Superior temporal gyrus (tissue), 1 donor: ENCODE data around the gene HRH3.

ENCODE experiments used
- DNase-seq: peaks from one replicate; pipeline ENCODE4 v3.0.0-alpha.2; 2016; ENCODE audit errors: extremely low spot score

HRH3 gene

DNA sequence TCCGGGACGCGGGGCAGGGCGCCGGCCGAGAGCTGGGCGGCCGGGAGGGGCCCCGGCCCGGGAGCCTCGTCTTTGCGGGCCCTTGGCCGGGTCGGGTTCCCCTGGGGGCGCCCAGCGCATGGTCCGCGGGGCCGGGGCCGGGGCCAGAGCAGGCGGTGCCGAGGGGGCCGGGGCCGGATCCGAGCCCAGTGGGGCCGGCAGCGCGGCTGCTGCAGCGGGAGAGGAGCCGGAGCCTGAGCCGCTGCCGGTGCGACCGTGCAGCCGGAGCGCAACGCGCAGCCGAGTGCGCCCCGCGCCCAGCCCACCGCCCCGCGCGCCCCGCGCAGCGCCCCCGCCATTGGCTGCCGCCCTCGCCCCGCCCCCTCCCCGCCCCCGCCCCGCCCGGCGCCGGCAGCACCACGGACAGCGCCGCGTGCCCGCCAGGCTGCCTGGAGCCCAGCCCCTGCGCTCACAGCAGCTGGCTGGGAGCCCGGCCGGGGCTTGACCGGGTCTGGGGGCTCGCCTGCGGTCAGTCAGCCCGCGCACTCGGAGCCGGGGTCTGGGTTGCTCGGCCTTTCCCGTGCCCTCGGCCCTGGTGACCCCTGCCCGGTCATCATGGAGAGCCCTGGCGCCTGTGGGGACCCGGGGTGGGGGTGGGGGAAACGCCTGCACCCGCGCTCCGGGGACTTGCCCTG lies at the start of gene HRH3:
Gene HRH3, minus strand, starts transcription at position 287 of the 674 bp plus-strand sequence. CDS start 308 bp downstream, outside the sequence.
- DNase-seq: no peak

GRCh38 chr20:62269871-62270270 lies 49.8 kb upstream of the HRH3 start:
- DNase-seq: no peak

DNA sequence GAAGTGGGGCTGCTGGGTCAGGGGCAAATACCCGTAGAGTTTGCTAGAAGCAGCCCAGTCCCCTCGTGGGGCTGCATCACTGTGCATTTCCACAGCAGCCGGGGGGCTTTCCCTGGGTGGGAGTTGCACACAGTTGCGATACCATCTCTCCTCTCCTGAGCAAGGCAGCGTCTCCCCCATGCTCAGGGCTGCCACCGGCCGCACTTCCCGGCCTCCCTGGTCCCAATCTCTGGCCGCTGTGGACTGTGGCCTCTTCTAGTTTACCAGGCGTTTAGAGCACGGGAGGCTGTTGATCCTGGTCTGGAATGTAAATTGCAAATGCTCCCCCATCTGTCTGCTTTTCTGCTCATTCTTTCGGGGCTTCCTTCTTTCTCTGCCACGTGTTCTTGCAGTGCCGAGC lies 49.3 kb upstream of the HRH3 start:
- no peak for DNase-seq

- no peak for DNase-seq
These were observed 48.3 kb upstream of the HRH3 start for GRCh38 chr20:62268228-62268900.

DNA sequence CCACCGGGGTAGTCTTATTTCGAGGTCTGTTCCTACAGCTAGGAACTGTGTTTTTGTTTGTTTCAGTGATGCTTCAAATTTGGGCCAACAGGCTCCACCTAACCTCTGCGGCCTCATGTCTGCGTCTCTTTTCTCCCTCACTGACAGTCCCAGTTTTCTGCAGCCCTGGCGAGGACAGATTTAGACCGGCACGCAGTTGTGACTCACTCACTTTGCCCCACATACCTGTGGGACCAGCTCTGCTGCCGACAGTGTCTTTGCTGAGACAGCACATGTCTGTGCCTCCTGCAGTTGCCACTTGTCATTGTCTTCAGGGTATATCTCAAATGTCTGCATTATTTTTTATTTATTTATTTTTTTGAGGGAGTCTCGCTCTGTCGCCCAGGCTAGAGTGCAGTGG lies 47.5 kb upstream of the HRH3 start:
- peak; percentile 40 for DNase-seq

DNA sequence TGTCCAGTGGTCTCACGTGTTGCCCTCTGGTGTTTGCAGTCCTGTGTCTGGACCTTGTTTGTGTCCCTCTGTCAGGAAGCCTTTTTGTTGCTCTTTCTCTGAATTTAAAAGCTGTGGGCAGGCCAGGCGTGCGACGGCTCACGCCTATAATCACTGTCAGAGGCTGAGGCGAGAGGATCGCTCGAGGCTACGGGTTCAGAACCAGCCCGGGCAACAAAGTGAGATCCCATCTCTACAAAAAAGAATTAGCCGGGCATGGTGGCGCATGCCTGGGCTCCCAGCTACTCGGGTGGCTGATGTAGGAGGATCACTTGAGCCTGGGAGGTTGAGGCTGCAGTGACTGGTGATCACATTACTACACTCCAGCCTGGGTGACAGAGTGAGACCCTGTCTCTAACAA lies 46.8 kb upstream of the HRH3 start:
- DNase-seq: no peak

GRCh38 chr20:62266340-62266739 lies 46.3 kb upstream of the HRH3 start:
- no peak for DNase-seq

DNA sequence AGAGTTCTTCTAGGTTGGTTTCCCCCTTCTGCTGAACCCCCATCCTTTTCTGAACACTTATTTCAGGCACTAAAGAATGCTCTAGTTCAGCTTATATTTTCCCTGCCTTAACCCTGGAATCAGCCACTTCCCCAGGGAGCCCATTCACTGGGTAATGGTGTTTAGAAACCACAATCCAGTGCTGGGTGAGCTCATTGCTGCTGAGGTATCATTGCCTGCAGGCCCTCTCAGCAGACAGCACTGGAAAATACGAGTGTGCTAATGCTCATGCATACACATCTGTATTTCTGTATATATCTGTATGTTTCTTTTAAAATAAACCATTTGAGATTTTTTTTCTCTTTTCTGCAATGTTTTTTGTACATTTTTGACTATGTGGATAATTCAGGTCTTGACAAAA lies 45.3 kb upstream of the HRH3 start:
- no peak for DNase-seq

DNA sequence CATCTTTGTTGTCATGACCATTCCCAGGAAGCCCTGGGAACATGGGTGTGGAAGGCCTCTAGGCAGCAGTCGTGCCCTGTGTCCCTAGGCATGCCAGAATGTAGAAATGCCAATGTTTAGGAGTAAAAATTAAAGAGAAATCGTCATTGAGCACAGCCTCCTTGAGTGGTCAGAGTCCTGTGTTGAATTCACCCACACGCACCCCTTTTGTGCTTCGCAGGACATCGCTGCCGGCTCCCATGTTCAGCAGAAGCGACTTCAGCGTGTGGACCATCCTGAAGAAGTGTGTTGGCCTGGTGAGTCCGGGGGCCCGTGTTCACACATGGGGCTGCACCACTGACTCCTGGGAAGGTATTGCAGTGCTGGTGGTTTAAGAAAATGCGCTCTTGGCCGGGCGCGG lies 43.3 kb upstream of the HRH3 start:
- DNase-seq: no peak

GRCh38 chr20:62262064-62262463 lies 42.0 kb upstream of the HRH3 start:
- DNase-seq: no peak

DNA sequence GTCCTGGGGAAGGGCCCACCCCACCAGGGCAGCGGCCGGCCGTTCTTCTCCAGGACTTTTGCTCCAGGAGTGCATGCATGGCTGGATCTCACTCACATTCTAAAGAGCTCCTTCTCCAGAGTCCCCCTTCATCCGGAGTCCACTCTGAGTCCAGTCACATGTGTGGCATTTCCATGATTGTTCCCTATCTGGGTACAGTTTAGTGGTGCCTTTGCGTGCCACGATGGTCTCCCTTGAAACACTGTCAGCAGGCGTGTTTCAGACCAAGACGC lies 39.2 kb upstream of the HRH3 start:
- no peak for DNase-seq

GRCh38 chr20:62258499-62259293 lies 38.6 kb upstream of the HRH3 start:
- no peak for DNase-seq

- DNase-seq: no peak
These were observed 35.9 kb upstream of the HRH3 start for GRCh38 chr20:62255976-62256375.

- DNase-seq: no peak
These were observed 34.1 kb upstream of the HRH3 start for GRCh38 chr20:62254021-62254724.

- DNase-seq: no peak
These were observed 33.3 kb upstream of the HRH3 start for GRCh38 chr20:62253398-62253797.

DNA sequence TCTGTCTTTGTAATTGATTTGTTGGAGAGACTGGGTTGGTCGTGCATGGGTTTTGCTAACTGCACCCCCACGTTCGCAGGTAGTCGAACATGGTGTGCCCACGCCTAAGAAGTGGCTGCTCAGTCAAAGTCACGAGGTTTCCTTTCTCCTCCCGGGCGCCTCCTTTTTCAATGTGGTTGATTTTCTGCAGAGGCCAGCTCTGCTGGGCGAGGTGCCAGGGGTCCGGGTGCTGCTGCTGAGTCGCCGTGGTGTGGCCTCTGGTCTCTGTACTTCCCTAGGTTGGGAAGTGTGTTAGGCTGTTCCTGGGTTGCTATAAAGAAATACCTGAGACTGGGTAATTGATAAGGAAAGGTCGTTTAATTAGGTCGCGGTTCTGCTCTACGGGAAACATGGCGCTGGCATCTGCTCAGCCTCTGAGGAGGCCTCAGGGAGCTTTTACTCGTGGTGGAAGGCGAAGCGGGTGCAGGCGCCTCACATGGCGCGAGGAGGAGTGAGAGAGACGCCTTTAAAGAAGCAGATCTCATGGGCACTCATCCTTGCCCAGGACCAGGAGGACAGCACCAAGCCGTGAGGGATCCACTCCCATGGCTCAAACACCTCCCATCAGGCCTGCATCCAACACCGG lies 32.4 kb upstream of the HRH3 start:
- no peak for DNase-seq

DNA sequence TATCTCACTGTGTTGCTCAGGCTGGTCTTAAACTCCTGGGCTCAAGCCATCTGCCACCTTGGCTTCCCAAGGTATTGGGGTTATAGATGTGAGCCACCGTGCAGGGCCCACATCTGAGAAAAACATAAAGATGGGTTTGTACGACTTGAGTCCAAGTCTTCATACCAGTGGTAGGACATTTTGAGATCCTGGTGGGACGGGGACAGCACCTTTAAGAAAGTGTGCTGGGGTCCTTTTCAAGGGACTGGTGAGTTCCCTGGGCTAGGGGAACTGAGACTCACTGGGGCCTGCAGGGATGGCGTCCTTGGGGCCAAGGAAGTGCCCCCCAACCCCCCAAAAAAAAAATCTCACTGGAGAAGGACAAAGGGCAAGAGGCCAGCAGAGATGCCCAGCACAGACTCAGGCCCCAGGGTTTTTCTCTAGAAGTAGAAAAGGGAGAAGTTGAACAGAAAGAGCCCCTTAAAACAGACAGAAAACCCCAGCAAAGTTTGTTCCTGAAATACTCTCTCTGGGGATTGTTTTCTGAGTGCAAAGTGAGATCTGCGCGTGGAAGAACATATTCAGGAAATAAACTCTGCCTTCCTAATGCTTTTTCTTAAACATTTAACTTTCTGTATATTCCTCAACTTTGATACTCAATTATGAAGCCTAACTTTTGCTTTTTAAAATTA lies 28.9 kb upstream of the HRH3 start:
- DNase-seq: no peak

DNA sequence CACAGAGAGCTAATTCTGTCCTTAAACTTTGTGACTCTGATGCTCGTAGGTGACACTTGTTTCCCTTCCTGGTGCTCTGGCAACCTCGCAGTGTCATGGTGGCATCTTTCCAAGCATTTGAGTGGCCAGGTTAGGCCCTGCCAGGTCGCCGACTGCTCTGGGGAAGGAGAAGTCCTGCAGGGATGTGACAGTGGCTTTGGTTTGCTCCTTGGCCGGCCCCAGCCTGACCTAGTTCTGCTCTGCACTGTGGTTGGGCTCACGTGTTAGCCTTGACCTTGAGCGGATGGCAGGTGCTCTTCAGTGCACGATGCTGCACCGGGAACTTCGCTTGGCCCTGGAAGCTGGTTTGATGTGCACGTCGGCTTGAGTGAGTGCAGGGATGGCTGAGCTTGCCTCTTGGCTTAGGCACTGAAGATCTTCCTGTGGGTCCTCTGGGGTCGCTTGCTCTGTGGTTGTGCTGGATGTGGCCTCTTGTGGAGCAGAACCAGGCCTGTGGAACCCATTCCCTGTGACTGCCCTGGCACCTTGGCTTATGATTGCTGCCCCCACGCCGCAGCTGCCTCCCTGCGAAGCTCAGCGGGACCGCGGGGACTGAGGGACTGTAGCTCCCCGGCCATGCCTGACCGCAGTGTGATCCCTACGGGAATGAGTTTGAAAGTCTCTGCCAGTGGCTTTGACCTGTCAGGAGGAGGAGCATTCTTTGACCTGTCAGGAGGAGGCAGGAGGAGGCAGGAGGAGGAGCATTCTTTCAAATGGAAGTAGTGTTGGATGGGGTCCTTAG lies 27.0 kb upstream of the HRH3 start:
- DNase-seq: no peak

GRCh38 chr20:62246431-62246830 lies 26.4 kb upstream of the HRH3 start:
- no peak for DNase-seq

- DNase-seq: no peak
These were observed 25.8 kb upstream of the HRH3 start for GRCh38 chr20:62245911-62246280.

DNA sequence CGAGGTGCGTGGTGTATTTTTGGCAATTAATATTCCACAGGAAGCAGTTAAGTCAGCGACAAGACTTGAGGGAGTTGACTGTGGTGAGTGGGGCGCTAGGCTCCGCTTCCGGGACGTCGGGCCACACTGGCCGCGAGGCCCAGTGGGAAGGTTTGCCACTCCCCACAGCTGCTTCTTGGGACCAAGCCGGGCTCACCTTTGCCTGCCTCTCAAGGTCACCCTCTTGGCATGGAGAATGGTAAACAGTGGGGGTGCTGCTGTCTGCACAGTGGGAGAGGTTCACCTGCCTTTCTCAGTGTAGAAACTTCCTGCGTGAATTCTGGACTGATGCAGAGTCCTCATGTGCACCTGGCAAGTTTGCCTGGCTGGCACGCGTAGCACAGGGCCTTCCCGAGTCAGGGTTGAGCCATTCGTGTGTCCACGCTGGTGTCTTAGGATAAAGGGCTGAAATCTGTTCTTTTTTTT lies 24.6 kb upstream of the HRH3 start:
- no peak for DNase-seq
